HG03097 (cell line): ENCODE results near the gene UGT1A3.

ENCODE experiments used
- ATAC-seq: cut with Tn5 transposase; IDR thresholded peaks from one replicate; pipeline ENCODE4 v1.9.1; 2021; ENCODE audit not compliant: unreplicated experiment, low FRiP score

Gene UGT1A3

DNA sequence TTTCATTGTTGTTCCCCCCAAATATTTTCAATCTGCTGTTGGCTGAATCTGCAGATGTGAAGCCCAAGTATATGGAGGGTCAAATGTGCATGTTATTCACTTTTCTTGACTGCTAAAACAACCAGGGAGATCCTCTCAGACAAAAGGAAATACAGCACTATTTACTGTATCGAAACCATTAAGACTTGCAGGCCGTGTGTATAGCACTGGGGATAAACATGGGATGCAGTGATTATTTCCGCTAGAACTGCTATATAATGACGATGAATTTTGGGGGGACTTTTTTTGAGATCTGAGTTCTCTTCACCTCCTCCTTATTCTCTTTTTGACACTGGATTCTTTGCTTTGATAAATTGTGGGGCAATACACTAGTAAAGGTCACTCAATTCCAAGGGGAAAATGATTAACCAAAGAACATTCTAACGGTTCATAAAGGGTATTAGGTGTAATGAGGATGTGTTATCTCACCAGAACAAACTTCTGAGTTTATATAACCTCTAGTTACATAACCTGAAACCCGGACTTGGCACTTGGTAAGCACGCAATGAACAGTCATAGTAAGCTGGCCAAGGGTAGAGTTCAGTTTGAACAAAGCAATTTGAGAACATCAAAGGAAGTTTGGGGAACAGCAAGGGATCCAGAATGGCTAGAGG is 27.7 kb downstream of the UGT1A3 start:
- no peak for ATAC-seq

GRCh38 chr2:233758141-233758540 is 29.3 kb downstream of the UGT1A3 start:
- no peak for ATAC-seq

GRCh38 chr2:233758849-233759248 is 30.0 kb downstream of the UGT1A3 start:
- ATAC-seq, result no peak

DNA sequence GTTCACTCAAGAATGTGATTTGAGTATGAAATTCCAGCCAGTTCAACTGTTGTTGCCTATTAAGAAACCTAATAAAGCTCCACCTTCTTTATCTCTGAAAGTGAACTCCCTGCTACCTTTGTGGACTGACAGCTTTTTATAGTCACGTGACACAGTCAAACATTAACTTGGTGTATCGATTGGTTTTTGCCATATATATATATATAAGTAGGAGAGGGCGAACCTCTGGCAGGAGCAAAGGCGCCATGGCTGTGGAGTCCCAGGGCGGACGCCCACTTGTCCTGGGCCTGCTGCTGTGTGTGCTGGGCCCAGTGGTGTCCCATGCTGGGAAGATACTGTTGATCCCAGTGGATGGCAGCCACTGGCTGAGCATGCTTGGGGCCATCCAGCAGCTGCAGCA is 31.2 kb downstream of the UGT1A3 start, which contains the start of gene UGT1A1:
TSS of gene UGT1A1 (plus strand) at position 228 of the 400 bp plus-strand sequence. CDS start at position 246, 18 bp downstream.
- ATAC-seq, result no peak

- ATAC-seq, result no peak
Observed at GRCh38 chr2:233761040-233761769, 32.4 kb downstream of the UGT1A3 start.

- no peak for ATAC-seq
Observed at GRCh38 chr2:233764264-233764663, 35.4 kb downstream of the UGT1A3 start.

DNA sequence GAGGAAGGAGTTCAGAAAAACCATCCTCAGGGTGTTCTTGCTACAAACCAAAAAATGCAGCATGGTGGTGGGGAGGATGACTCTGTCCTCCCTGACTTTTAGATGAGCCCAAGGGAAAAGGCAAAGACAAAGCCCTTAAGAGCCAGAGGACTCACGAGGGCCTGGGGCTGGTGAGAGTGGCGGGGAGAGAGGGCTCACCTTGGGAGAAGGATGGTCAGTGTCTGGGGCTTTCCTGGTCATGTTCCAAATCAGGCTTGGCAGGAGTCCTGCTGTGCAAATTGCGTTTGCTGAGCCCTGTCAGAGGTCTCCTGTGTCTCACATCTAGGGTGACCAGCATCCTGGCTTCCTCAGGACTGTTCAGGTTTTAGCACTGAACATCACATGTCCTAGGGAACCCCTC is 35.9 kb downstream of the UGT1A3 start:
- ATAC-seq, result no peak

DNA sequence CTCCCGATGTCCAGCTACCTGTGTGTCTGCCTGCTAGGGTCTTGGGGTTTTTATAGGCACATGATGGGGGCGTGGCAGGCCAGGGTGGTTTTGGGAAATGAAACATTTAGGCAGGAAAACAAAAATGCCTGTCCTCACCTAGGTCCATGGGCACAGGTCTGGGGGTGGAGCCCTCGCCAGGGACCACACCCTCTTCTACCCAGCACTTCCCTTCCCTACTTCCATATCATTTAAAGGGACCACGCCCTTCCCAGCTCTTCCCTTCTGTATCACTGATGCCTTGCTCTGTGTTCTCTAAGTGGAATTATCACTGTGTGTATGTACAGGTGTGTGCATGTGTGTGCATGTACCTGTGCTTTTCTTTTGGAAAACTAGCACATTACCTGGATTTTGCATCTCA is 37.6 kb downstream of the UGT1A3 start:
- ATAC-seq, result no peak

GRCh38 chr2:233768076-233768475 is 39.2 kb downstream of the UGT1A3 start:
- ATAC-seq, result no peak

GRCh38 chr2:233769260-233769659 is 40.4 kb downstream of the UGT1A3 start:
- ATAC-seq, result no peak

DNA sequence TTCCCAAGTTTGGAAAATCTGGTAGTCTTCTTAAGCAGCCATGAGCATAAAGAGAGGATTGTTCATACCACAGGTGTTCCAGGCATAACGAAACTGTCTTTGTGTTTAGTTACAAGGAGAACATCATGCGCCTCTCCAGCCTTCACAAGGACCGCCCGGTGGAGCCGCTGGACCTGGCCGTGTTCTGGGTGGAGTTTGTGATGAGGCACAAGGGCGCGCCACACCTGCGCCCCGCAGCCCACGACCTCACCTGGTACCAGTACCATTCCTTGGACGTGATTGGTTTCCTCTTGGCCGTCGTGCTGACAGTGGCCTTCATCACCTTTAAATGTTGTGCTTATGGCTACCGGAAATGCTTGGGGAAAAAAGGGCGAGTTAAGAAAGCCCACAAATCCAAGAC is 43.3 kb downstream of the UGT1A3 start:
- ATAC-seq, result no peak

DNA sequence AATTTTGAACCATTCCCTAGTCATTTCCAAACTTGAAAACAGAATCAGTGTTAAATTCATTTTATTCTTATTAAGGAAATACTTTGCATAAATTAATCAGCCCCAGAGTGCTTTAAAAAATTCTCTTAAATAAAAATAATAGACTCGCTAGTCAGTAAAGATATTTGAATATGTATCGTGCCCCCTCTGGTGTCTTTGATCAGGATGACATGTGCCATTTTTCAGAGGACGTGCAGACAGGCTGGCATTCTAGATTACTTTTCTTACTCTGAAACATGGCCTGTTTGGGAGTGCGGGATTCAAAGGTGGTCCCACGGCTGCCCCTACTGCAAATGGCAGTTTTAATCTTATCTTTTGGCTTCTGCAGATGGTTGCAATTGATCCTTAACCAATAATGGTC is 43.7 kb downstream of the UGT1A3 start:
- no peak for ATAC-seq

GRCh38 chr2:233773854-233774253 is 45.0 kb downstream of the UGT1A3 start:
- no peak for ATAC-seq

GRCh38 chr2:233775414-233775813 is 46.6 kb downstream of the UGT1A3 start:
- no peak for ATAC-seq

DNA sequence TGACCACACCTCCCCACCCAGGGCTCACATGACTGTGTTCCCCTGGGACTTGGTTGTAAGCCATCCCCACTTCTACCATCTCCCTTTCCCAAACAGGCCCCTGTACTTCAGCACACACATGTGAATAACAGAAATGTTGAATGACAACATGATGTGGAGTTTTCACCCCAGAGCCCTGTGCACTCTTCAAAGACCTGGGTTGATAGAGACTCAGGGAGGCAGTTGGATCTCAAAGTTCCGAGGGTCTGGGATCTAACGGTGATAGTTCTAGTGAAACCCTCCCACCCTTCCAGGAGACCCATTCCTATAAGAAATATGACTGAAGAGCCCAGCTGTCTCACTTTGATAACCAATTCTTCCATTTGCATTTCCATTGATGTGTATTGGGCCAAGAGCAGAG is 49.2 kb downstream of the UGT1A3 start, which contains the start of gene MROH2A:
TSS of gene MROH2A (plus strand) at position 301 of the 400 bp plus-strand sequence. CDS start 1,029 bp downstream, outside the sequence.
- ATAC-seq, result no peak

DNA sequence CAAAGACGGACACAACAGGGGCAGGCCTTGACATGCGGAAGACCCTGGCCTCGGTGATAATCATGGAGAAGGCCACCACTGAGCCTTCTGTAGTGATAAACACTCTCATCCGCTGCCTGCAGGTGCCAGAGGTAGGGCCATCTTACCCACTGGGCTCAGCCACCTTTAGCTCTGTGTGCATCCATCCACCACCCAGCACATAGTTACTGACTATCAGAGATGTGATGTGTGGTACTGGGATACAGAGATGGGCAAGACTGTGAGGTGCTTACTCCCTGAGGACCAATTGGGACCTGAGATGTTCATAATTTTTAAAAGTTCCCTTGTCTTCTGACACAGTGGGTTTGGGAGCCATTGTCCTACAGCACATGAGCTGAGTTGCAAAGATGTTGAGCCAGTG is 50.9 kb downstream of the UGT1A3 start:
- no peak for ATAC-seq

- ATAC-seq, result no peak
Observed at GRCh38 chr2:233780771-233781170, 51.9 kb downstream of the UGT1A3 start.

- no peak for ATAC-seq
Observed at GRCh38 chr2:233789554-233789953, 60.7 kb downstream of the UGT1A3 start.

DNA sequence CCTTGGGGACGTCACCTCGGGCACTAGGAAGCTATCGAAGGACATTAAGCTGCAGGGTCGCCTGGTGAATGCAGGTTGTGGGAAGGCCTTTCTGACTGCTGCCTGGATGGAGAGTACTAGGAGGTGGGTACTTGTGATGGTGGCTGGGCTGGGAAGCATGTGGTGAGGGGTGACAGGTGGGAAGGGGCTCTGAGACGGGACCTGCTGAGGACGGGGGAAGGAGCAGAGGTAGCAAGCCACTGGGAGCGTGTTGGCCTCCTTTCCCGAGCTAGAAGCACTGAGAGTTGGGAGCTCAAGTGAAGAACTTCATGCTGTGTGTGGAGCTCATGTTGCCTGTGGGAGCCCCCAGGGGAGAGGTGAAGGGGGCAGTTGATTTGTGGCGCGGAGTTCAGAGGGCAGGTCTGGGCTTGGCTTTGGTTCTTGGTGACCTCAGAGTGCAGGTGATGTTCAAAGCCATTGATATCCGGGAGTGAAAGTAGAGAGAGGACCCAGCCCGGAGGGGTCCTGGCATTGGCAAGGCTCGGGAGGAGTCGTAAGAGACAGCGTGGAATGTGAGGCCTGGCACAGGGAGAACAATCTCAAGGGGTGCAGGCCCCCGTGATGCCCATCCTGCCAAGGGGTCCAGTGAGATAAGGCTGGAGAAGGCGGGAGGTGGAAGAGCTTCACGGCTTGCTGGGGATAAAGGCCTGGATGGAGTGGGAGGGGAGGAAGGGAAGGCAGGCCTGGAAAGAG is 62.5 kb downstream of the UGT1A3 start:
- ATAC-seq, result no peak

DNA sequence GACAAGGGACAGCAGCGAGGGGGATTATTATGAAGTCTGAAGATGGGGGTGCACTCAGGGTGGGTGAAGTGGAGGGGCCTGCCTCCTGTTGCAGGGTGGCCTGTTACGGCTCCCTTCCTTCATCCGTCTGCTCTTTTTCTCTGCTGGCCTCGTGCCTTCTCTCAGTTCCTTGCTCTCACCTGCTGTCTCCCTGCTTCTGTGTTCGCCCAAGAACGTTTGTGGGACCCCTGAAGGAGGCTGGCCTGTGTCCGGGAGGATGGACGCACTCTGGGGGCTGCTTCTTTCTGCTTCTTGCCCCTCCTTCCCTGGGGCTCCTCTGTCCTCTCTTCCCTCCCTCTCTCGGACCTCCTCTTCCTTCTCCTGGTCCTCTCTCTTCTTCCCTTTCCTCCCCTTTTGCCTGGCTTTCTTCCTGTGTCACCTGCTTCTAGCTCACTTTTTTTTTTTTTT is 63.1 kb downstream of the UGT1A3 start:
- ATAC-seq, result no peak

DNA sequence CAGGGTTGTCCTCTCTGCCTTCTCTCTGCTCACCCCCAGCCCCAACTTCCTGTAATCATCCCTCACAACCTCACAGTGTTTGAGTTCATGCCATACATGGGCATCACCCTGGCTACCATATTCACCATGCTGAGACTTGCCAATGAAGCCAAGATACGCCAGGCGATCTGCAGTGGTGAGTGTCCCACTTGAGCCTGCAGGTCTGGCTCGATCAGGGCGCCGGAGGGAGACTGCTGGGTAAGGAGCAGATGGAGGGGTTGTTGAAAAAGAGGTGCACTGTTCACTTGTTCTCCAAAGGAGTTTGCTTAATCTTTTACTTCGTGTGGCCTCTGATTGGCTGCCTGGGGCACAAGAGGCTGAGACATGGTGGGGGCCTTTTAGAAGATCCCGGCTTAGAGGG is 63.9 kb downstream of the UGT1A3 start:
- no peak for ATAC-seq
